GM23248 (cell line): ENCODE data around the gene ARMC7.

Experiments
- EZH2 ChIP-seq: fragments of 200-600 bp; sonication (generic); IDR thresholded peaks from 2 replicates; pipeline ENCODE4 v1.6.1; 2018; ENCODE audit warnings: antibody characterized with exemption, mild to moderate bottlenecking; ENCODE audit not compliant: insufficient read depth, poor library complexity, severe bottlenecking
- EZH2phosphoT487 ChIP-seq: fragments of 200-600 bp; sonication (generic); IDR thresholded peaks from 2 replicates; pipeline ENCODE4 v1.6.1; 2018; ENCODE audit warnings: antibody characterized with exemption, moderate library complexity, mild to moderate bottlenecking, low read depth; ENCODE audit not compliant: insufficient read depth

GRCh38 chr17:75128694-75129505 lies 19.1 kb downstream of the ARMC7 start:
- TF ChIP-seq EZH2phosphoT487 (no peak), EZH2 (no peak)
